ENCODE data around the gene PARVA. TPM values are rescaled to one million over a fixed set of nuclear protein-coding genes. Genes with fewer than 3 reads are reported as not detected.
"Not testable (repeated sequence)": the region's sequence is repeated elsewhere in the genome, so short reads cannot be mapped to it uniquely, and the experiment has no call there.

Gene PARVA
- 12.9 and 13.2 TPM in 2 replicates for total RNA-seq (2014; rRNA removed; shearing (Covaris generic))
- 15.7 and 23.1 TPM in 2 replicates for polyA plus RNA-seq (2015; cell fraction: cytosol; rRNA removed)
- polyA plus RNA-seq (2015; cell fraction: nucleus; rRNA removed): 5.0 and 6.7 TPM in 2 replicates

- in situ Hi-C loops (cut with HindIII; ENCODE audit: low pct_unique_long_range_greater_than_20kb, low sequenced_read_pairs): no loop called here
These were observed at the start of gene PARVA for GRCh38 chr11:12377106-12377823. Gene PARVA, plus strand, starts transcription at chr11:12377571. Its CDS starts 77 bp downstream, at chr11:12377648.

GRCh38 chr11:12329169-12329568, 48.2 kb upstream of the PARVA start:
- no peak for DNase-seq (ENCODE audit: low read depth, low spot score)
- in situ Hi-C loops (cut with HindIII; ENCODE audit: low pct_unique_long_range_greater_than_20kb, low sequenced_read_pairs): no loop called here

More at GRCh38 chr11:12377106-12377823, at the start of gene PARVA:
- DNase-seq (ENCODE audit: low read depth, low spot score): peak; percentile 60

- DNase-seq (ENCODE audit: low read depth, low spot score): no peak
- in situ Hi-C loops (cut with HindIII; ENCODE audit: low pct_unique_long_range_greater_than_20kb, low sequenced_read_pairs): no loop called here
These were observed 47.6 kb upstream of the PARVA start for GRCh38 chr11:12329797-12330196.

- DNase-seq (ENCODE audit: low read depth, low spot score): peak; percentile 54
These were observed 46.7 kb upstream of the PARVA start for GRCh38 chr11:12330485-12331231.

GRCh38 chr11:12331239-12331874, 46.0 kb upstream of the PARVA start:
- peak; percentile 92 for DNase-seq (ENCODE audit: low read depth, low spot score)
- in situ Hi-C loops (cut with HindIII; ENCODE audit: low pct_unique_long_range_greater_than_20kb, low sequenced_read_pairs): no loop called here

More at GRCh38 chr11:12330485-12331231, 46.7 kb upstream of the PARVA start:
- in situ Hi-C loops (cut with HindIII; ENCODE audit: low pct_unique_long_range_greater_than_20kb, low sequenced_read_pairs): no loop called here

- no peak for DNase-seq (ENCODE audit: low read depth, low spot score)
- in situ Hi-C loops (cut with HindIII; ENCODE audit: low pct_unique_long_range_greater_than_20kb, low sequenced_read_pairs): no loop called here
These were observed 33.8 kb upstream of the PARVA start for GRCh38 chr11:12343526-12343925.

GRCh38 chr11:12353534-12353933, 23.8 kb upstream of the PARVA start:
- in situ Hi-C loops (cut with HindIII; ENCODE audit: low pct_unique_long_range_greater_than_20kb, low sequenced_read_pairs): no loop called here
- DNase-seq (ENCODE audit: low read depth, low spot score): no peak

GRCh38 chr11:12354750-12355545, 22.4 kb upstream of the PARVA start:
- DNase-seq (ENCODE audit: low read depth, low spot score): no peak
- in situ Hi-C loops (cut with HindIII; ENCODE audit: low pct_unique_long_range_greater_than_20kb, low sequenced_read_pairs): no loop called here

- in situ Hi-C loops (cut with HindIII; ENCODE audit: low pct_unique_long_range_greater_than_20kb, low sequenced_read_pairs): no loop called here
These were observed 20.3 kb upstream of the PARVA start for GRCh38 chr11:12356944-12357655.

GRCh38 chr11:12357697-12358096, 19.7 kb upstream of the PARVA start:
- DNase-seq (ENCODE audit: low read depth, low spot score); in situ Hi-C loops (cut with HindIII; ENCODE audit: low pct_unique_long_range_greater_than_20kb, low sequenced_read_pairs): not testable (repeated sequence)

More at GRCh38 chr11:12356944-12357655, 20.3 kb upstream of the PARVA start:
- no peak for DNase-seq (ENCODE audit: low read depth, low spot score)

GRCh38 chr11:12358302-12359188, 18.8 kb upstream of the PARVA start:
- in situ Hi-C loops (cut with HindIII; ENCODE audit: low pct_unique_long_range_greater_than_20kb, low sequenced_read_pairs): no loop called here
- DNase-seq (ENCODE audit: low read depth, low spot score): no peak

- in situ Hi-C loops (cut with HindIII; ENCODE audit: low pct_unique_long_range_greater_than_20kb, low sequenced_read_pairs): no loop called here
- no peak for DNase-seq (ENCODE audit: low read depth, low spot score)
These were observed 17.6 kb upstream of the PARVA start for GRCh38 chr11:12359761-12360160.

GRCh38 chr11:12361682-12362081, 15.7 kb upstream of the PARVA start:
- no peak for DNase-seq (ENCODE audit: low read depth, low spot score)
- in situ Hi-C loops (cut with HindIII; ENCODE audit: low pct_unique_long_range_greater_than_20kb, low sequenced_read_pairs): no loop called here

GRCh38 chr11:12362857-12363256, 14.5 kb upstream of the PARVA start:
- DNase-seq (ENCODE audit: low read depth, low spot score): no peak
- in situ Hi-C loops (cut with HindIII; ENCODE audit: low pct_unique_long_range_greater_than_20kb, low sequenced_read_pairs): no loop called here

GRCh38 chr11:12363373-12363772, 14.0 kb upstream of the PARVA start:
- in situ Hi-C loops (cut with HindIII; ENCODE audit: low pct_unique_long_range_greater_than_20kb, low sequenced_read_pairs): no loop called here
- DNase-seq (ENCODE audit: low read depth, low spot score): no peak

GRCh38 chr11:12365965-12366575, 11.3 kb upstream of the PARVA start:
- in situ Hi-C loops (cut with HindIII; ENCODE audit: low pct_unique_long_range_greater_than_20kb, low sequenced_read_pairs); DNase-seq (ENCODE audit: low read depth, low spot score): not testable (repeated sequence)
